Measurements from ENCODE around the gene PMFBP1.

DNA sequence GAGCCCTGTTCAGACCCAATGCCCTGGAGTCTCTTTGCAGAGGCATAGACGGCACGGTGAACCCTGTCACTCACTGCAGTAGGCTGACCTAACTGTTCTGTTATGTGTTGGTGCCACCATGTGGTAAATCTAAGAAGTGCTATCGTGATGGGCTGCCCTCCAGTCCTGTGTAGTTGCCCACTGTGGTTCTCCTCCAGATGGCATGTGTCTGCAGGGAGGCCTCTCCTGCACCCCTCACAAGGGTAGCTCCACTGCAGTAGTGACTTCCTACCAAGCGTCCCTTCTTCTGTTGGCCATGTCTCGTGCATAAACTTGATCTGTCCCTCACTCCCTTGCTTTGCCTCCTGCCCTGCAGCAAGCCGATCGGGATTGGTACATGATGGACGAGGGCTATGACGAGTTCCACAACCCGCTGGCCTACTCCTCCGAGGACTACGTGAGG, 72.6 kb downstream of the PMFBP1 start:
- TF ChIP-seq SUZ12 (IDR thresholded peaks at IDR 0.05; ENCODE audit: extremely low read depth, insufficient read depth, insufficient read length) = no peak
- TF ChIP-seq YY1 (IDR thresholded peaks at IDR 0.05; ENCODE audit: insufficient read depth, insufficient read length) = no peak
- TF ChIP-seq ZNF274 (IDR thresholded peaks at IDR 0.05; ENCODE audit: low read depth, low read length) = no peak

All from NT2/D1 (cell line).